Neural progenitor cell (in vitro differentiated cells): ENCODE measurements around the gene IER3IP1.

Source experiments
- CTCF ChIP-seq: fragments of 200-600 bp; sonication (generic); IDR thresholded peaks from 2 replicates; pipeline ENCODE4 v1.5.1; 2017; ENCODE audit warnings: antibody characterized with exemption, mild to moderate bottlenecking
- EZH2 ChIP-seq: fragments of 200-600 bp; sonication (generic); IDR thresholded peaks from 2 replicates; pipeline ENCODE4 v1.6.1; 2017; ENCODE audit warnings: antibody characterized with exemption, mild to moderate bottlenecking, moderate library complexity
- EZH2phosphoT487 ChIP-seq: fragments of 200-600 bp; sonication (generic); IDR thresholded peaks from 2 replicates; pipeline ENCODE4 v1.6.1; 2017; ENCODE audit warnings: antibody characterized with exemption

DNA sequence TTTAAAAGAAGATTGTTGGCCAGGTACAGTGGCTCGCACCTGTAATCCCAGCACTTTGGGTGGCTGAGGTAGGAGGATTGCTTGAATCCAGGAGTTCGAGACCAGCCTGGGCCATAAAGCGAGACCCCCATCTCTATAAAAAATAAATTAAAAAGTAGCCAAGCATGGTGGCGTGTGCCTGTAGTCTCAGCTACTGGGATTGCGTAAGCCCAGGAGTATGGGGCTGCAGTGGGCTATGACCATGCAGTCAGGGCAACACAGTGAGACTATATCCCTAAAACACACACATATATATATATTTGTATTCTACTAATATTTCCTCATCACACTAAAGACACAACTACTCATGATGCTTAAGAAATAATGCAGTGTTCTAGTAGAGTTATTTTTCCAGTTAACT, 33.0 kb downstream of the IER3IP1 start:
- TF ChIP-seq CTCF, result no peak
- TF ChIP-seq EZH2phosphoT487, result no peak
- TF ChIP-seq EZH2, result no peak
